ENCODE data around the gene PSMC5.

Gene PSMC5

DNA sequence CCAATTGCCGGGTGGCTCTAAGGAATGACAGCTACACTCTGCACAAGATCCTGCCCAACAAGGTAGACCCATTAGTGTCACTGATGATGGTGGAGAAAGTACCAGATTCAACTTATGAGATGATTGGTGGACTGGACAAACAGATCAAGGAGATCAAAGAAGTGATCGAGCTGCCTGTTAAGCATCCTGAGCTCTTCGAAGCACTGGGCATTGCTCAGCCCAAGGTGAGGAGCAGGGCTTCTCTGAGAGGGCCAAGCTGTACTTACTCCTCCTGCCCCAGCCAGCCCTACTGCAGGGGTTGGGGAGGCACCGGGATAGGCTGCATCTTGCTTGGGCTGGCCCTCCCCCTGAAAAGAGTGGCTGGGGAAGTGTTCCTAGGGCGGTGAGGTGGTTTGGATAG is 3.0 kb downstream of the PSMC5 start:
- no peak for TF ChIP-seq POLR2A (IDR thresholded peaks at IDR 0.05; ENCODE audit: low read depth, low read length)
- DNase-seq (ENCODE audit: insufficient read length, low spot score) (no peak), FAIRE-seq (no peak)

DNA sequence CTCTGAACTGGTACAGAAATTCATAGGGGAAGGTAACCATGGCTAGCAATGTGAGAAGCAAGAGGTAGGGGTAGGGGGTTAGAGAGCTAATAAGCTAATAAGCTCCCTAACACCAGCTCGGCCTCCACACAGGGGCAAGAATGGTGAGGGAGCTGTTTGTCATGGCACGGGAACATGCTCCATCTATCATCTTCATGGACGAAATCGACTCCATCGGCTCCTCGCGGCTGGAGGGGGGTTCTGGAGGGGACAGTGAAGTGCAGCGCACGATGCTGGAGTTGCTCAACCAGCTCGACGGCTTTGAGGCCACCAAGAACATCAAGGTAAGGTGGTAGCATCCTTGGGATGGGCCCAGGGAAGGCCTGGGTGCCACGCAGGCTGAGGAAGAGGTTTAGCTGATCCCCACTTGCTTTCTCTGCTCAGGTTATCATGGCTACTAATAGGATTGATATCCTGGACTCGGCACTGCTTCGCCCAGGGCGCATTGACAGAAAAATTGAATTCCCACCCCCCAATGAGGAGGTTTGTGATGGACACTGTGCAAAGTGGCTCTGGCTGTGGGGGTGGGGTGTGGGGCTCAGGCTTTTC is 3.8 kb downstream of the PSMC5 start:
- DNase-seq (ENCODE audit: insufficient read length, low spot score) (no peak), FAIRE-seq (no peak)
- no peak for TF ChIP-seq POLR2A (IDR thresholded peaks at IDR 0.05; ENCODE audit: low read depth, low read length)

DNA sequence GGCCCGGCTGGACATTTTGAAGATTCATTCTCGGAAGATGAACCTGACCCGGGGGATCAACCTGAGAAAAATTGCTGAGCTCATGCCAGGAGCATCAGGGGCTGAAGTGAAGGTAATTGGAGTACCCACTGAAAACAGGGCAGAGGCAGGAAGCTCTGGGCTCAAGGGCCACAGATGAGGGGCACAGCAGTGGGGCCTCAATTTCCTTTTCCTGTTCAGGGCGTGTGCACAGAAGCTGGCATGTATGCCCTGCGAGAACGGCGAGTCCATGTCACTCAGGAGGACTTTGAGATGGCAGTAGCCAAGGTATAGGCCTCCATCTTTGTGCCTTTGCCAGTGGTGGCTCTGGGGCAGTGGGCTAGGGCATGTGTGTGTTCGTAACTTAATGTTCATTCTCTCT is 4.3 kb downstream of the PSMC5 start:
- DNase-seq (ENCODE audit: insufficient read length, low spot score) (no peak), FAIRE-seq (no peak)
- TF ChIP-seq POLR2A (IDR thresholded peaks at IDR 0.05; ENCODE audit: low read depth, low read length): no peak

DNA sequence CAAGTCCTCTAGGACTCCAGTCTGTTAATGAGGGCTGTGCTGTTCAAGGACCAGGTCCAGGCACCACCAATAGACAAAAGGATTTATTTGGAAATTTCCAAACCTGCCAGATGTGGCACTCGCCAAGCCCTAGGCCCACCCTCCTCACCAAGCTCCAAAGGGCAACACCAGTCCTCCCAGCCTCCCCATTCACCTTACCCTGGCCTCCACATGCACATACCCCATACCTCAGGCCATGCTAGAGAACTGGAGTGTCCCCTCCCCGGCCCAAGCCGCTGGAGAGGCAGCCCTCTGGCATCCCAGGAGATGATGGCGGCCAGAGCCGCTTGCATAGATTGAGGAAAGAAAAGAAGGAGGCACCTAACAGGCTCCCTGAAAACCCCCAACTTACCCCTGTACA is 4.8 kb downstream of the PSMC5 start:
- TF ChIP-seq POLR2A (IDR thresholded peaks at IDR 0.05; ENCODE audit: low read depth, low read length): no peak
- DNase-seq (ENCODE audit: insufficient read length, low spot score) (no peak), FAIRE-seq (no peak)

DNA sequence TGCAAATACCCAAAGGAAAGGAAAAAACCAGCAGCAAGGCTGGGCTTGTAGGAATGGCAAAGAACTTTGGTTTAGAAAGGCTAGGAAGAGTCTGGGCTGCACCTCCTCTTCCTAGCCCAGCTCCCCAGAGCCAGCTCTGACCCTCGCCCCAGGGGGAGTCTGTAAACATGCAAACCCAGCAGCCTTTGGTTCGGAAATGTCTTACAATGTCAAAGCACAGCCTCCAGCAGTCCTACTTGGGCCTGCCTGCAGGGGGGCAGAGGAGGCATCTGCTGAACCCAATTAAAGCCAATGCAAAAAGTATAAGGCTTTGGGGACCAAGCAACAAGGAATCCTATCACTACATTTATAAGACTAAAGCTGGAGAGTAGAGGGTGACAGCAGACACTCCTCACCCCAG is 5.2 kb downstream of the PSMC5 start:
- FAIRE-seq: no peak
- TF ChIP-seq POLR2A (IDR thresholded peaks at IDR 0.05; ENCODE audit: low read depth, low read length): no peak
- no peak for DNase-seq (ENCODE audit: insufficient read length, low spot score)

GRCh38 chr17:63833026-63833740 is 6.0 kb downstream of the PSMC5 start:
- TF ChIP-seq POLR2A (IDR thresholded peaks at IDR 0.05; ENCODE audit: low read depth, low read length): no peak
- FAIRE-seq: no peak

GRCh38 chr17:63833741-63834373 is 6.6 kb downstream of the PSMC5 start:
- no peak for TF ChIP-seq POLR2A (IDR thresholded peaks at IDR 0.05; ENCODE audit: low read depth, low read length)
- DNase-seq (ENCODE audit: insufficient read length, low spot score) (no peak), FAIRE-seq (no peak)

More at GRCh38 chr17:63833026-63833740, 6.0 kb downstream of the PSMC5 start:
- no peak for DNase-seq (ENCODE audit: insufficient read length, low spot score)

DNA sequence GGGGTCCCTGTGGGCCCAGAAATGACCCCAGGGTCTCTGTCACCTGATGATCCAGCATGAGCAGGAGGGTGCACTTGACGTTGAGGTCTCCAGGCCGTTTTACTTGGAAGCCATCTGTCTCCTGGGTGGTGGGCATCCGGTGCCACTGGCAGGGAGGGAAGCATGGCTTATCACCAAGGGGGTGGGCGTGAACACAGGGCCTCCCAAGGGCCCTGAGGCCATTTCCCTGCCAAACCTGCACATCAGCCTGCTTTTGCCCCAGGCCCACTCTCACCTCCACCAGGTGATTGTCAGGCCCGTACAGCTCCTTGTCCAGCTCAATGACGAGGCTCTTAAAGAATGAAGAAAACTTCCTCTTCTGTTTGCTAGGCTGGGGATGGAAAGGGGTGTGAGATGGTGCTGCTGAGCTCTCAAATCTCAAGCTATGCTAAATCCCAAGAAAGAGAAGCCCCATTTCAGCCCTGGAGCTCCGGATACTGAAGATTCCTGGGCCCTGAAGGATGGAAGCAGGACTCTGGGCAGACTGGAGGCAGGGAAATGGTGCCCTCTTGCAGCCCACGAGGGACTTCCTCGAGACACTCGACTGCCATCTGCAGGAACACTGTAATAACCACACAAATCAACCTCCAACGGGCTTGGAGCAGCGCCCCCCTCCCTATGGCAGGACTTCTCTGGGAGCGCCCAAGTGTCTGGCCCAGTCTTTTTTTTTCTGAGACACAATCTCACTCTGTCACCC is 7.4 kb downstream of the PSMC5 start:
- no peak for TF ChIP-seq POLR2A (IDR thresholded peaks at IDR 0.05; ENCODE audit: low read depth, low read length)
- DNase-seq (ENCODE audit: insufficient read length, low spot score) (peak; percentile 55), FAIRE-seq (no peak)

DNA sequence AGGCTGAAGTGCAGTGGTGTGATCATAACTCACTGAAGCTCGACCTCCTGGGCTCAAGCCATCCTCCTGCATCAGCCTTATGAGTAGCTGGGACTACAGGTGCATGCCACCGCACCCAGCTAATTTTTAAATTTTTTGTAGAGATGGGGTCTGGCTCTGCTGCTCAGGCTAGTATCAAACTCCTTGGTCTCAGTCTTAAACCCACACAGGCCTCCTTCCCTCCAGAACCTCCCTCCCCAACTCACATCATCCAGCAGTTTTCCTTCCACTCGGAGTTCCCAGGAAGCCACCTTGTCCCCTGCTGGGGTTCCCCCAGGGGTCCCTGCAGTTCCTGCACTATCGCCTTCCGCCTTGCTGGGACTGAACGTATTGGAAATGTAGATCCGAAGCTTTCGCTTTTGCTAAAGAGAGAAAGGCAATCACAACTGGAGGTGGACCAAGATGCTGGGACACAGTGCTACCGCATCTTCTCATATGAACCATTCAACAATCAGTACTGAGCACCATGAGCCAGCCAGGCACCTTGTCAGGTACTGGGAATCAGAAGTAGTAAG is 8.0 kb downstream of the PSMC5 start:
- FAIRE-seq (no peak), DNase-seq (ENCODE audit: insufficient read length, low spot score) (no peak)
- no peak for TF ChIP-seq POLR2A (IDR thresholded peaks at IDR 0.05; ENCODE audit: low read depth, low read length)

GRCh38 chr17:63836811-63837210 is 9.6 kb downstream of the PSMC5 start:
- TF ChIP-seq POLR2A (IDR thresholded peaks at IDR 0.05; ENCODE audit: low read depth, low read length): no peak
- FAIRE-seq (no peak), DNase-seq (ENCODE audit: insufficient read length, low spot score) (no peak)

- DNase-seq (ENCODE audit: insufficient read length, low spot score) (no peak), FAIRE-seq (no peak)
- TF ChIP-seq POLR2A (IDR thresholded peaks at IDR 0.05; ENCODE audit: low read depth, low read length): no peak
These were observed 10.2 kb downstream of the PSMC5 start for GRCh38 chr17:63837480-63837879.

- DNase-seq (ENCODE audit: insufficient read length, low spot score): no peak
- no peak for TF ChIP-seq POLR2A (IDR thresholded peaks at IDR 0.05; ENCODE audit: low read depth, low read length)
- FAIRE-seq: no peak
These were observed 10.8 kb downstream of the PSMC5 start for GRCh38 chr17:63837962-63838600.

GRCh38 chr17:63838631-63839171 is 11.5 kb downstream of the PSMC5 start:
- FAIRE-seq: no peak
- no peak for DNase-seq (ENCODE audit: insufficient read length, low spot score)
- no peak for TF ChIP-seq POLR2A (IDR thresholded peaks at IDR 0.05; ENCODE audit: low read depth, low read length)
